ENCODE data around the gene FAAP24. TPM values are rescaled to one million over a fixed set of nuclear protein-coding genes. Genes with fewer than 3 reads are reported as not detected.
"Not testable (repeated sequence)": the region's sequence is repeated elsewhere in the genome, so short reads cannot be mapped to it uniquely, and the experiment has no call there.

FAAP24 gene
- total and polyA plus RNA-seq, 12 donors: 0.40 to 1.3 (median 0.65) TPM; not detected in 1

GRCh38 chr19:33005440-33005839 is 33.4 kb downstream of the FAAP24 start:
- Histone ChIP-seq H3K9me3 (no peaks in the 10 kb centered on the region), H3K27ac (no peak overlapping the region), H3K4me1 (no peaks in the 10 kb centered on the region), H3K36me3 (peaks cover 0 to 3% (median 0%) of the 10 kb centered on the region in 9 donors), H3K4me3 (no peak overlapping the region), H3K27me3 (no peaks in the 10 kb centered on the region)
- intact Hi-C loops (cut with DNase I): no loop called here
- DNase-seq (no peak), ATAC-seq (no peak)
- TF ChIP-seq, protein P1, sequence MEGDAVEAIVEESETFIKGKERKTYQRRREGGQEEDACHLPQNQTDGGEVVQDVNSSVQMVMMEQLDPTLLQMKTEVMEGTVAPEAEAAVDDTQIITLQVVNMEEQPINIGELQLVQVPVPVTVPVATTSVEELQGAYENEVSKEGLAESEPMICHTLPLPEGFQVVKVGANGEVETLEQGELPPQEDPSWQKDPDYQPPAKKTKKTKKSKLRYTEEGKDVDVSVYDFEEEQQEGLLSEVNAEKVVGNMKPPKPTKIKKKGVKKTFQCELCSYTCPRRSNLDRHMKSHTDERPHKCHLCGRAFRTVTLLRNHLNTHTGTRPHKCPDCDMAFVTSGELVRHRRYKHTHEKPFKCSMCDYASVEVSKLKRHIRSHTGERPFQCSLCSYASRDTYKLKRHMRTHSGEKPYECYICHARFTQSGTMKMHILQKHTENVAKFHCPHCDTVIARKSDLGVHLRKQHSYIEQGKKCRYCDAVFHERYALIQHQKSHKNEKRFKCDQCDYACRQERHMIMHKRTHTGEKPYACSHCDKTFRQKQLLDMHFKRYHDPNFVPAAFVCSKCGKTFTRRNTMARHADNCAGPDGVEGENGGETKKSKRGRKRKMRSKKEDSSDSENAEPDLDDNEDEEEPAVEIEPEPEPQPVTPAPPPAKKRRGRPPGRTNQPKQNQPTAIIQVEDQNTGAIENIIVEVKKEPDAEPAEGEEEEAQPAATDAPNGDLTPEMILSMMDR (IDR thresholded peaks at IDR 0.05): no peak
- 84 to 89% methylated on average over 5 of the region's 5 CpGs for WGBS, 2 donors

DNA sequence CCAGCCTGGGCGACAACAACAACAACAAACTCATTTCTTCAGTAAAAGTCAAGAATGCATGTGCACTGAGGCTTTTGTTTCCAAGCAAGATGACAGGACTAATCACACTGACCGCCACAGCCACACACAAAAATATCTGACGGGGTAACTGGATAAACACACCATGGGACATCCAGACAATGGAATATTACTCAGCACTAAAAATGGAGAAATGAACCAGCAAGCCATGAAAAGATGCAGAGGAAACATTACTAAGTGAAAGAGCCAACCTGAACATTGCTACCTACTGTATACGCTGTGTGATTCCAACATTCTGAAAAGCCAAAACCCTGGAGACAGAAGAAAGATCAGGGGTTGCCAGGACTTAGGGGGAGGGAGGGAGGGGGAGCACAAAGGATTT is 36.7 kb downstream of the FAAP24 start:
- intact Hi-C loops (cut with DNase I): no loop called here
- Histone ChIP-seq H3K36me3 (peaks cover 0 to 10% (median 0%) of the 10 kb centered on the region in 9 donors), H3K9me3 (no peaks in the 10 kb centered on the region), H3K4me1 (no peaks in the 10 kb centered on the region), H3K27ac (no peak overlapping the region), H3K27me3 (no peaks in the 10 kb centered on the region), H3K4me3 (no peak overlapping the region)
- WGBS, 2 donors: 97% methylated on average over 4 of the region's 4 CpGs
- DNase-seq (no peak), ATAC-seq (no peak)
- TF ChIP-seq, protein P1 (IDR thresholded peaks at IDR 0.05): no peak

DNA sequence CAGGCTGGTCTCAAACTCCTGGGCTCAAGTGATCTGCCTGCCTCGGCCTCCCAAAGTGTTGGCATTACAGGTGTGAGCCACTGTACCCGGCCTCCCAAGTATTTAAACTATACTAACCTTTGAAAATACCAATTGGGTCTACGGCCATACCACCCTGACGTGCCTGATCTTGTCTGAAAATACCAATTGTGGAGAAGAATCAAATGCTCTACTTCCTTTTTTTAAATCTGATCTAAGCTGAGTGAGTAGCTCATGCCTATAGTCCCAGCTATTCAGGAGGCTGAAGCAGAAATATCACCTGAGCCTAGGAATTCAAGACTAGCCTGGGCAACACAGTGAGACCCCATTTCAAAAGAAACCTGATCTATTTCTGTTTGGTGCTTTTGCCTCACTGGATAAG is 38.8 kb downstream of the FAAP24 start:
- H3K4me1 ChIP-seq; H3K4me3 ChIP-seq; intact Hi-C loops (cut with DNase I); DNase-seq; ATAC-seq; H3K27ac ChIP-seq; H3K9me3 ChIP-seq; H3K27me3 ChIP-seq: not testable (repeated sequence)
- 89 to 91% methylated on average over 4 of the region's 4 CpGs for WGBS, 2 donors
- H3K36me3 ChIP-seq: peaks cover 0 to 10% (median 0%) of the 10 kb centered on the region in 9 donors

- H3K36me3 ChIP-seq: no peaks in the 10 kb centered on the region
- H3K27me3 ChIP-seq: no peaks in the 10 kb centered on the region
- ATAC-seq: no peak
- no peak overlapping the region for H3K27ac ChIP-seq
- intact Hi-C loops (cut with DNase I): no loop called here
- no peak overlapping the region for H3K4me3 ChIP-seq
- H3K4me1 ChIP-seq: no peaks in the 10 kb centered on the region
- WGBS, 2 donors: 66 to 70% methylated on average over 11 of the region's 11 CpGs
- H3K9me3 ChIP-seq: peaks cover 0 to 5% (median 0%) of the 10 kb centered on the region in 11 donors
- TF ChIP-seq, protein P1 (IDR thresholded peaks at IDR 0.05): no peak
- DNase-seq: no peak
Measured at GRCh38 chr19:33022472-33023116, 50.6 kb downstream of the FAAP24 start.

DNA sequence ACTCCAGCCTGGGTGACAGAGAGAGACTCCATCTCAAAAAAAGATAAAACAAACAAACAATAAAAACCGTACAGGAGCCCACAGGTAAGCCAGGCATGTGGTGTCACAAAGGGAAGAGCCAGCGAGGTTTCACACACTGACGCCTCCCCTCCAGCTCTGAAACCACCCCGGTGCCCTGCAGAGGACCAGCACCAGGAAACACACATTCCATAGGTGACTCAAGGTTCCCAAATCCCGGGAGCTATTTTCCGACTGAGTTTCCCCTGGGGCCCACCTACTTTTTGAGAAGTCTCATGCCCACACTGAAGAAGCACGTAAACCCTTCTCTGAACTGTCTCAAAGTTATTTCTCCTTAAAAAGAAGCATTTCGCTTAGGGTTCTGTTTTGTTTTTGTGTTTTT is 52.4 kb downstream of the FAAP24 start:
- H3K4me1 ChIP-seq: no peaks in the 10 kb centered on the region
- no peaks in the 10 kb centered on the region for H3K27me3 ChIP-seq
- ATAC-seq (no peak), DNase-seq (no peak)
- no peak overlapping the region for H3K4me3 ChIP-seq
- TF ChIP-seq, protein P1 (IDR thresholded peaks at IDR 0.05): no peak
- intact Hi-C loops (cut with DNase I): no loop called here
- H3K36me3 ChIP-seq: no peaks in the 10 kb centered on the region
- H3K9me3 ChIP-seq: peaks cover 0 to 13% (median 0%) of the 10 kb centered on the region in 11 donors
- no peak overlapping the region for H3K27ac ChIP-seq
- 87 to 91% methylated on average over 8 of the region's 8 CpGs for WGBS, 2 donors

- H3K27me3 ChIP-seq; DNase-seq; H3K36me3 ChIP-seq; ATAC-seq; intact Hi-C loops (cut with DNase I); H3K4me1 ChIP-seq; H3K27ac ChIP-seq; H3K4me3 ChIP-seq: not testable (repeated sequence)
- peaks cover 0 to 20% (median 0%) of the 10 kb centered on the region in 11 donors for H3K9me3 ChIP-seq
- WGBS, 2 donors: 93 to 94% methylated on average over 12 of the region's 12 CpGs
Measured at GRCh38 chr19:33025468-33026238, 53.6 kb downstream of the FAAP24 start.

GRCh38 chr19:33026602-33027001 is 54.6 kb downstream of the FAAP24 start:
- whole genome bisulfite sequencing, 2 donors: 90 to 98% methylated on average over 5 of the region's 5 CpGs
- H3K4me1 ChIP-seq; DNase-seq; H3K27me3 ChIP-seq; H3K36me3 ChIP-seq; intact Hi-C loops (cut with DNase I); ATAC-seq; H3K27ac ChIP-seq; H3K4me3 ChIP-seq: not testable (repeated sequence)
- peaks cover 0 to 20% (median 0%) of the 10 kb centered on the region in 11 donors for H3K9me3 ChIP-seq
